Measurements from ENCODE around the gene PPP2R3B. TPM values are rescaled to one million over a fixed set of nuclear protein-coding genes. Genes with fewer than 3 reads are reported as not detected.
"Not testable (repeated sequence)": the region's sequence is repeated elsewhere in the genome, so short reads cannot be mapped to it uniquely, and the experiment has no call there.

The PPP2R3B gene
- total RNA-seq, 1 experiment from 2014 or later: 13.7 TPM

DNA sequence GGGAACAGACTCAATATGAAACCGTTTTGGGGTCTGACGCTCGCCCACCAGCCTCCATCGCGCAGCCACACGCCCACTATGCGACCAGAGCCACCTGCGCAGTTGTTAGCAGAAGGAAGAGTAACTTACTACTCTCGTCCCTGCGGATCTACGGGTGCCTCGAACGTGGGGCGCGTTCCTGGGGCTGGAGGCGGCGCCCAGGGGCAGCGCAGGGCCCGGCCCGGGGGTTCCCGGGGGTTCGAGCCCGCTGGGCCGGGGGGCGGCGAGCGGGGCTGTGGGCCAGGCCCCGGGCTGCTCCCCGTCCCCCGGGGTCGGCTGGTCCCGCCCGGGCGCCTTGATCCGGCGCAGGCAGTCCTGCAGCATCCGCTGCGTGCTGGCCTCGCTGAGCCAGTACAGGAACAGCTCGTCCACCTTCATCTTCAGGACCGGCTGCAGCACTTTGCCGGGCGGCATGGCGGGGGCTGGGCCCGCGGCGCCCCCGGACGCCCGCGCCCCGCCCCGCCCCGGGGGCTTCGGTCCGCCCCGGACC lies 404 bp downstream of the PPP2R3B start:
- peaks cover 9% of the 10 kb centered on the region for H3K36me3 Mint-ChIP-seq (ENCODE audit: insufficient read depth, unreplicated experiment)
- TF ChIP-seq, protein P1, sequence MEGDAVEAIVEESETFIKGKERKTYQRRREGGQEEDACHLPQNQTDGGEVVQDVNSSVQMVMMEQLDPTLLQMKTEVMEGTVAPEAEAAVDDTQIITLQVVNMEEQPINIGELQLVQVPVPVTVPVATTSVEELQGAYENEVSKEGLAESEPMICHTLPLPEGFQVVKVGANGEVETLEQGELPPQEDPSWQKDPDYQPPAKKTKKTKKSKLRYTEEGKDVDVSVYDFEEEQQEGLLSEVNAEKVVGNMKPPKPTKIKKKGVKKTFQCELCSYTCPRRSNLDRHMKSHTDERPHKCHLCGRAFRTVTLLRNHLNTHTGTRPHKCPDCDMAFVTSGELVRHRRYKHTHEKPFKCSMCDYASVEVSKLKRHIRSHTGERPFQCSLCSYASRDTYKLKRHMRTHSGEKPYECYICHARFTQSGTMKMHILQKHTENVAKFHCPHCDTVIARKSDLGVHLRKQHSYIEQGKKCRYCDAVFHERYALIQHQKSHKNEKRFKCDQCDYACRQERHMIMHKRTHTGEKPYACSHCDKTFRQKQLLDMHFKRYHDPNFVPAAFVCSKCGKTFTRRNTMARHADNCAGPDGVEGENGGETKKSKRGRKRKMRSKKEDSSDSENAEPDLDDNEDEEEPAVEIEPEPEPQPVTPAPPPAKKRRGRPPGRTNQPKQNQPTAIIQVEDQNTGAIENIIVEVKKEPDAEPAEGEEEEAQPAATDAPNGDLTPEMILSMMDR (IDR thresholded peaks at IDR 0.05; ENCODE audit: unreplicated experiment): no peak
- H3K4me3 Mint-ChIP-seq (ENCODE audit: unreplicated experiment): peak overlapping the region; percentile 91
- H3K27ac Mint-ChIP-seq (ENCODE audit: low read depth, unreplicated experiment): peak overlapping the region; percentile 99
- H3K4me1 Mint-ChIP-seq (ENCODE audit: insufficient read depth, unreplicated experiment): no peaks in the 10 kb centered on the region
- CTCF ChIA-PET: no interaction called here
- H3K9me3 Mint-ChIP-seq (ENCODE audit: unreplicated experiment): no peaks in the 10 kb centered on the region
- BruUV-seq (replicated peaks): no TSS peak
- DNase-seq (ENCODE audit: unreplicated experiment): no peak
- H3K27me3 Mint-ChIP-seq (ENCODE audit: insufficient read depth, unreplicated experiment): no peaks in the 10 kb centered on the region
- POLR2A ChIA-PET: no interaction called here
- intact Hi-C loops (cut with micrococcal nuclease): no loop called here

DNA sequence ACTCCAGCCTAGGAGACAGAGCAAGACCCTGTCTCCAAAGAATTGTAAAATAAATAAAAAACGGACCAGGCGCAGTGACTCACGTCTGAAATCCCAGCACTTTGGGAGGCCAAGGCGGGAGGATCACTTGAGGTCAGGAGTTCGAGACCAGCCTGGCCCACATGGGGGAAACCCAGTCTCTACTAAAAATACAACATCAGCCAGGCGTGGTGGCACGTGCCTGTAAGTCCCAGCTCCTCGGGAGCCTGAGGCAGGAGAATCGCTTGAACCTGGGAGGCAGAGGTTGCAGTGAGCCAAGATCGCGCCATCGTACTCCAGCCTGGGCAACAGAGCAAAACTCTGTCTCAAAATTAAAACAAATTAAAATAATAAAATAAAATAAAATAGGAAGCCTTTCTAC lies 971 bp downstream of the PPP2R3B start:
- CTCF ChIA-PET; DNase-seq (ENCODE audit: unreplicated experiment); BruUV-seq (replicated peaks); H3K4me1 Mint-ChIP-seq (ENCODE audit: insufficient read depth, unreplicated experiment); H3K36me3 Mint-ChIP-seq (ENCODE audit: insufficient read depth, unreplicated experiment); H3K27me3 Mint-ChIP-seq (ENCODE audit: insufficient read depth, unreplicated experiment); intact Hi-C loops (cut with micrococcal nuclease); H3K27ac Mint-ChIP-seq (ENCODE audit: low read depth, unreplicated experiment); H3K9me3 Mint-ChIP-seq (ENCODE audit: unreplicated experiment); POLR2A ChIA-PET: not testable (repeated sequence)
- peak overlapping the region; percentile 51 for H3K4me3 Mint-ChIP-seq (ENCODE audit: unreplicated experiment)

DNA sequence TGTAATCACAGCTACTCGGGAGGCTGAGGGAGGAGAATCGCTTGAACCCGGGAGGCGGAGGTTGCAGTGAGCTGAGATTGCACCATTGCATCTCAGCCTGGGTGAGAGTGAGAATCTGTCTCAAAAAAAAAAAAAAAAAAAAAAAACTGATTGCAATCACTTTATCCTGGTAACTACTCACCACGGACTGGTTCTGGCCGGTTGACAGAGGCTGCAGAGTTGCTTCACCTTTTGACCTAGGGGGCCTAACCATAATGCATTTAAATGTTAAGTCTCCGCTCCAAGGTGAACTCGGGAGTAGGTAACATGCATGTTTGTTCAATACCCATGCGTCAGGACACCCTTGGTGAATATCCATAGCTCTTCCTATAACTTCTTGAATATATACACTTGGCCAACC lies 1.8 kb downstream of the PPP2R3B start:
- ChIA-PET CTCF (no interaction called here), POLR2A (no interaction called here)
- no peak overlapping the region for H3K27ac Mint-ChIP-seq (ENCODE audit: low read depth, unreplicated experiment)
- peaks cover 9% of the 10 kb centered on the region for H3K36me3 Mint-ChIP-seq (ENCODE audit: insufficient read depth, unreplicated experiment)
- TF ChIP-seq, protein P1 (IDR thresholded peaks at IDR 0.05; ENCODE audit: unreplicated experiment): no peak
- no TSS peak for BruUV-seq (replicated peaks)
- peak overlapping the region; percentile 28 for H3K4me3 Mint-ChIP-seq (ENCODE audit: unreplicated experiment)
- no peaks in the 10 kb centered on the region for H3K9me3 Mint-ChIP-seq (ENCODE audit: unreplicated experiment)
- H3K4me1 Mint-ChIP-seq (ENCODE audit: insufficient read depth, unreplicated experiment): no peaks in the 10 kb centered on the region
- intact Hi-C loops (cut with micrococcal nuclease): no loop called here
- no peaks in the 10 kb centered on the region for H3K27me3 Mint-ChIP-seq (ENCODE audit: insufficient read depth, unreplicated experiment)
- no peak for DNase-seq (ENCODE audit: unreplicated experiment)

DNA sequence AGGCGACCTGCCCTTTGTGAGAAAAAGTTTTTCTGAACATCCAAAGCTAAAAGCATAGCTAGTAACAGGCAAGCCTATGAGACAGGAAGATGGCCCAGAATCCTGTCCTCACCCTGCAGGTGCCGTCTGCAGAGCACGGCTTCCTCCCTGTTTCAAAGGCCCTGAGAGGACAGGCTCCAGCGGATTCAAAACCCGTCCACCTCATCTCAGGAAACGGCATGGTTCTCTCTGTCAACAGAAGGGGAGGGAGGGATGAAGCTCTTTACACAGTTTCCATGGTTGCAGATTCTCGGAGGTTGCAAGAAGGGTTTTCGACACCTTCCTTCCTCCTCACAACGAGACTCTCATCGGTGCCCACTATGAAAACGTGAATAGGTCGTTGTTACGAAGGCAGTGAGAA lies 8.3 kb downstream of the PPP2R3B start:
- ChIA-PET CTCF (no interaction called here), POLR2A (no interaction called here)
- Mint-ChIP-seq H3K36me3 (ENCODE audit: insufficient read depth, unreplicated experiment) (no peaks in the 10 kb centered on the region), H3K4me1 (ENCODE audit: insufficient read depth, unreplicated experiment) (peaks cover 6% of the 10 kb centered on the region), H3K4me3 (ENCODE audit: unreplicated experiment) (no peak overlapping the region), H3K27ac (ENCODE audit: low read depth, unreplicated experiment) (no peak overlapping the region), H3K27me3 (ENCODE audit: insufficient read depth, unreplicated experiment) (no peaks in the 10 kb centered on the region), H3K9me3 (ENCODE audit: unreplicated experiment) (no peaks in the 10 kb centered on the region)
- no peak for DNase-seq (ENCODE audit: unreplicated experiment)
- no TSS peak for BruUV-seq (replicated peaks)
- intact Hi-C loops (cut with micrococcal nuclease): no loop called here
- TF ChIP-seq, protein P1 (IDR thresholded peaks at IDR 0.05; ENCODE audit: unreplicated experiment): no peak

DNA sequence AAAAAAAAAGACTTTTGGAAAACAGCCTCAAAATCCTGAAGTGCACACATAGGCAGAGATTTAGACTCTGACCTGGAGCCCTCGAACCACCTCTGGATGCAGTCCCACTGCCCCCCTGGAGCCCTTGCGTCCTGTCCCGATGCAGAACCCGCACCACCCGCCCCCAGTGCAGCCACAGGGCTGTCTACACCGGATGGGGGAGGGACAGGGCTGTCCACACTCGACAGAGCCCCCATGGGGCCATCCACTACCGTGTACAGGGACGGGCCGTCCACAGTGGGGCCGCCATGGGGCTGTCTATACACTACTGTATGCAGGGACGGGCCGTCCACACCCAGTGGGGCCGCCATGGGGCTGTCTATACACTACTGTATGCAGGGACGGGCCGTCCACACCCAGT lies 10.5 kb downstream of the PPP2R3B start:
- H3K4me3 Mint-ChIP-seq (ENCODE audit: unreplicated experiment); H3K27me3 Mint-ChIP-seq (ENCODE audit: insufficient read depth, unreplicated experiment); CTCF ChIA-PET; H3K4me1 Mint-ChIP-seq (ENCODE audit: insufficient read depth, unreplicated experiment); H3K9me3 Mint-ChIP-seq (ENCODE audit: unreplicated experiment); BruUV-seq (replicated peaks); DNase-seq (ENCODE audit: unreplicated experiment); intact Hi-C loops (cut with micrococcal nuclease); POLR2A ChIA-PET; H3K36me3 Mint-ChIP-seq (ENCODE audit: insufficient read depth, unreplicated experiment); H3K27ac Mint-ChIP-seq (ENCODE audit: low read depth, unreplicated experiment): not testable (repeated sequence)
